AG09309 (cell line): ENCODE measurements around the gene RNF220.

Experiments
- DNase-seq: peaks from one replicate; pipeline ENCODE4 v3.0.0-alpha.2; 2010; ENCODE audit warnings: low read depth
- H3K4me3 ChIP-seq: 2 replicates; pipeline ENCODE4 v1.5.1; 2011; ENCODE audit warnings: mild to moderate bottlenecking, low read depth, low read length, moderate library complexity; ENCODE audit not compliant: control insufficient read depth
- TF ChIP-seq, protein P1 (sequence below): IDR thresholded peaks from 2 replicates; pipeline ENCODE4 v1.5.1; 2011; ENCODE audit warnings: mild to moderate bottlenecking, low read depth, low read length, inconsistent platforms; ENCODE audit not compliant: insufficient read depth, control insufficient read depth; ENCODE audit errors: missing control alignments

The RNF220 gene

DNA sequence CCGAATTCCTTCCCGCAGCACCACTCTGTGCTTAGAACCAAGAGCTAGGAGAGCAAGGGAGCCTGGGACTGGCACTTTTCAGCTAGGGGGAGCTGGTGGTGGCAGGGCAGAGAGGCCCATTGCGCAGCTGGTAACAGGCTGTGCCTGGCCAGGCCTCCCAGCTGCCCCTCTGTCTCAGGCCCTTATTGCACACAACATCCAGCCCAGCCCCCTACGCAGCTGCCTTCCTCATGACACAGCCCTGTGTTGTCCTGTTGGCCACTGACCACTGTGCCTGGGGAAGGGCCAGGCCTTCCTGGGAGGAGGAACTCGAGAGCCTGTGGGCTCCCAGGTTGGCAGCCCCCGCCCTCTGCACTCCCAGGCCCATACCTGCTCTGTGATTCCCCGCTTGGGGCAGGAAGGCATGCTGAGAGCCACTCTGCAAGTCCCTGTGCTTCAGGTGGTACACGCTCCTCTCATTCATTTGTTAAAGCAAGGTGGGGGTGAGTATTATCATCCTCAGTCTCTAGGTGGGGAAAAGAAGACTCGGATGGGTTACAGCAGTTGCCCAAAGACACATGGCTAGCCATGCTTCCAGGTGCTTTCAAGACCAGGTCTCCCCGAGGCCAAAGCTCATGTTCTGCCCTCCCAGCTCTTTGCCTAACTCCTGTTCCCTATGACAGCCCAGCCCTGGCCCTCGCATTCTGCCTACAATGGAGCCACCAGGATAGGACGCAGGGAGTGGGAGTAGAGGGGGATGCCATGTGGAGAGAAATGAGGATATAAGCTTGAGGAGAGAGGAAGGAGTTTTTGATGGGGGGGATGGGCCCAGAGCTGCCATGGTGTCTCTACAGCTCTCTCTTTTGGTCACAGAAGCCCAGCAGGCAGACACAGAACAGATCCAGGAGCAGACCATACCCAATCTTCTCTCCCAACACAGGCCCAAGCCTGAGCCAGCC lies 187.4 kb downstream of the RNF220 start:
- no peak overlapping the region for H3K4me3 ChIP-seq
- DNase-seq: no peak
- TF ChIP-seq, protein P1, sequence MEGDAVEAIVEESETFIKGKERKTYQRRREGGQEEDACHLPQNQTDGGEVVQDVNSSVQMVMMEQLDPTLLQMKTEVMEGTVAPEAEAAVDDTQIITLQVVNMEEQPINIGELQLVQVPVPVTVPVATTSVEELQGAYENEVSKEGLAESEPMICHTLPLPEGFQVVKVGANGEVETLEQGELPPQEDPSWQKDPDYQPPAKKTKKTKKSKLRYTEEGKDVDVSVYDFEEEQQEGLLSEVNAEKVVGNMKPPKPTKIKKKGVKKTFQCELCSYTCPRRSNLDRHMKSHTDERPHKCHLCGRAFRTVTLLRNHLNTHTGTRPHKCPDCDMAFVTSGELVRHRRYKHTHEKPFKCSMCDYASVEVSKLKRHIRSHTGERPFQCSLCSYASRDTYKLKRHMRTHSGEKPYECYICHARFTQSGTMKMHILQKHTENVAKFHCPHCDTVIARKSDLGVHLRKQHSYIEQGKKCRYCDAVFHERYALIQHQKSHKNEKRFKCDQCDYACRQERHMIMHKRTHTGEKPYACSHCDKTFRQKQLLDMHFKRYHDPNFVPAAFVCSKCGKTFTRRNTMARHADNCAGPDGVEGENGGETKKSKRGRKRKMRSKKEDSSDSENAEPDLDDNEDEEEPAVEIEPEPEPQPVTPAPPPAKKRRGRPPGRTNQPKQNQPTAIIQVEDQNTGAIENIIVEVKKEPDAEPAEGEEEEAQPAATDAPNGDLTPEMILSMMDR: peak; percentile 3

DNA sequence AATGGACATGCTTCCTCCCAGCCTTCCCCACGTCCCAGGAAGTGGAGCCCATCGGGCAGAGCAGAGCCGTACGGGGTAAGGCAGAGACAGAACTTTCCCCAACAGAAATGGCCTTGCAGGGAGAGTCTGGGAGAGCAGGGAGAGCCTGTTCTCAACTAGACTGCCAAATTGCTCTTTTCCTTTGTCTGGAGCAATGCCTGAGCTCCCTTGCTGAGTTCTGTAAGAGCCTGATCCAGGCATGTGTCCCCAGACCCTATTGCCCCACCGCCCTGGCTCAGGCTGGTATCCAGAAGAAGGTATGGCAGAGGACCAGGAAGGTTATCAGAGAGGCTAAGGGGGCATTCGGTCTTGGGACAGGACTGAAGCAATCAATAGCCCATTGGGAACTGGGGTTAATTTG lies 189.3 kb downstream of the RNF220 start:
- H3K4me3 ChIP-seq: no peak overlapping the region
- TF ChIP-seq, protein P1: no peak
- DNase-seq: no peak

DNA sequence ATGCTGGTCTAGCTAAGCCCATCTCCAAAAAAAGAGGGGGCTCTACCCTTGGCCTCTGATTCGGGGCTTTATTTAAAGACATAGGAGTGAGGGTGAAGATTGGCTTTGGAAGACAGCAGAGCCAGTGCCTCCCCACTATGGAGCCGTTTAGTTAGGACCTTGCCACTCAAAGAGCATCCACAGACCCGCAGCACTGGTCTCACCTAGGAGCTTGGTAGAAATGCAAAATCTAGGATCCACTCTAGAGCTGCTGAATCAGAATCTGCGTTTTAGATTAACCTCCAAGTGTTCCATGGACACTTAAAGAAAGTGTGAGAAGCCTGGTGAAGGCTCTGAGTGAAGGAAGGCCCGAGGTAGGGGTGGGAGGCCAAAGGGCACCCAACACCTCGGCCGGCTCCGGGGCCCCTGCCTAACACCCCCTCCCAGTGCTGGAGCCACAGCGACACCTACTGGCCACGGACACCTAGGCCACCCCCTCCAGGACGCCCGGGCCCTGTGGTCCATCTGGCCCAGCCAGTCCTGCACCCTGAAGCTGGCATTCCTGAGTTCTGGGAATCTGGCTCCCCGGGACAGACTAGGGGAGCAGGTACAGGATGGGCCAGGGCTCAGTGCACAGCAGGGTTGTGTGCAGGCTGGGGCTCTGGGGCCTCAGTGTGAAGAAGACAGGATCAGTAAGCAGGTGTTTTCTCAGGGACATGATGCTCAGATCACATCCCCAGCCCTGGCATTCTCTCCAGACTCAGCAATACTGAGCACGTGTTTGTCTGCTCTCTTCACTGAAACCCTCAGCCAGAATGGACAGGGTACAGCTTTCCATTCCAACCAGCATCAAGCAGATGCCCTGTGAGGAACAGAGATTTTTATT lies 190.0 kb downstream of the RNF220 start:
- DNase-seq: no peak
- TF ChIP-seq, protein P1: peak; percentile 99

DNA sequence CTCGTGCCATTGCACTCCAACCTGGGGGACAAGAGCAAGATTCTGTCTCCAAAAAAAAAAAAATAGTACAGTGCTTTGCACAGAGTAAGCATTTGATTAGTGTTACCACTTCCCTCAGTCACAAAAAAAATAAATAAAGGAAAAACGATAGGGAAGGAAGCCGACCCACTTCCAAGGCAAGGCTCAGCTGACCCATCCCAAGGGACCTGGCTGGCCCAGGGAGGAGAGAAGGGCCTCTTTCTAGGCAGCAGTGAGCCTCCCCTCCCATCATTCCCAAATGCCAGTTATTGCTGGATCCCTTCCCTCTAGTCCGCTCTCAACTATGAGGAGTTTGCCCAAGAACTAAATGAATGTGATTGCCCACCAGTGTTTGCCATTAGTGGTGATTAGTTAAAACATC lies 191.5 kb downstream of the RNF220 start:
- TF ChIP-seq, protein P1: no peak
- H3K4me3 ChIP-seq: no peak overlapping the region
- DNase-seq: no peak

More for the DNA sequence above, 190.0 kb downstream of the RNF220 start:
- no peak overlapping the region for H3K4me3 ChIP-seq

DNA sequence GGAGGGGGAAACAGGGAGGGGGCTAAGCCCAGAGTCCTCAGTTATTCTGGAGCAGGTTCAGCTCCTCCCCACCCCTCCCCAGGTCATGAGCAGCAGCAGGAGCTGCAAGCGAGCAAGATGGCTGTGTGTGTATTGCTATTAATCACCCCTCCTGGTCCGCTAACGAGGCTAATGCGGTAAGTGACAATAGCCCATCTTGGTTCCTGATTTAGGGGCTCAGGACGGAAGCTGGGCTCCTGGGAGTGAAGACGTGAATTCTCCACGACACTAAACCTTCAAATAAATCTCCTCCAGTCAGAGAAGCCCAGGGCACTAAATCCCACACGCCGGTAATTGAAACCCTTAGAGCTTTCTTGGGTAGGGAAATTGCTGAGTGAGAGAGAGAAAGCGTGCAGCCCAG lies 193.1 kb downstream of the RNF220 start:
- TF ChIP-seq, protein P1: no peak
- no peak for DNase-seq
- no peak overlapping the region for H3K4me3 ChIP-seq
